Measurements from ENCODE around the gene TNIK. TPM values are rescaled to one million over a fixed set of nuclear protein-coding genes. Genes with fewer than 3 reads are reported as not detected.

TNIK gene
- total RNA-seq, 1 donor from 2014 or later: 39.9 TPM

DNA sequence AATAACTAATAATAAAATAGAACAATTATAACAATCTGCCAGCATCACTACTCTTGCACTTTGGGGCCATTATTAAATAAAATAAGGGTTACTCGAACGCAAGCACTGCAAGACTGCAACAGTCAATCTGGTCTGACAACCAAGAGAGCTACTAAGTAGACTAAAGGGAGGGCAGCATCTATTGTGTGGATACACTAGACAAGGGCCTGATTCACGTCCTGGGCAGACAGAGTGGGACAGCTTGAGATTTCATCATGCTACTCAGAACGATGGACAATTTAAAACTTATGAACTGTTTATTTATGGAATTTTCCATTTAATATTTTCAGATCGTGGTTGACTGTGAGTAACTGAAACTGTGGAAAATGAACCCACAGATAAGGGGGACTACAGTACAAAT lies 39.5 kb downstream of the TNIK start:
- no peak for DNase-seq (ENCODE audit: low spot score)
- Mint-ChIP-seq H3K36me3 (ENCODE audit: low read depth) (peaks cover 29% of the 10 kb centered on the region), H3K27ac (no peak overlapping the region), H3K4me3 (ENCODE audit: low read depth) (no peak overlapping the region), H3K9me3 (no peaks in the 10 kb centered on the region), H3K4me1 (ENCODE audit: low read depth) (peaks cover 8% of the 10 kb centered on the region), H3K27me3 (ENCODE audit: low read depth) (no peaks in the 10 kb centered on the region)
- intact Hi-C loops (cut with micrococcal nuclease): no loop called here

DNA sequence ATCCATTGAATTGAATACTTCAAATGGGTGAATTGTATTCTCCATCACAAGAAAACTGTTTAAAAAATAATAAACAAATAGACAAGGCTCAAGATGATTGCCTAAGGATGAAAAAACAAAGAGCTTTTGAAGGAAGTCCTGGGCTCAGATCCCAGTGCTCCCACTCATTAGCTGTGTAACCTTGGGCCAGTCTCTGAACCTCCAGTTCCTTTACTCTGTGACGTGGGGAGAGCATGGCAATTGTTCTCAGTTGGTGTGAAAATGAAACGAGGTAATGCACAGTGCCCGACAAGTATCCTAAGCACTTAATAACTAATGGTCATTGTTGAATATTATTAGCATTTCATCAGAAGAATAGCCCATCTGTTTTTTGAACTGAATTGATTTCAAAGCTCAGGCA lies 40.7 kb downstream of the TNIK start:
- peaks cover 27% of the 10 kb centered on the region for H3K36me3 Mint-ChIP-seq (ENCODE audit: low read depth)
- no peaks in the 10 kb centered on the region for H3K9me3 Mint-ChIP-seq
- no peak for DNase-seq (ENCODE audit: low spot score)
- H3K27me3 Mint-ChIP-seq (ENCODE audit: low read depth): no peaks in the 10 kb centered on the region
- no peak overlapping the region for H3K4me3 Mint-ChIP-seq (ENCODE audit: low read depth)
- no peak overlapping the region for H3K27ac Mint-ChIP-seq
- intact Hi-C loops (cut with micrococcal nuclease): no loop called here
- H3K4me1 Mint-ChIP-seq (ENCODE audit: low read depth): peaks cover 11% of the 10 kb centered on the region

DNA sequence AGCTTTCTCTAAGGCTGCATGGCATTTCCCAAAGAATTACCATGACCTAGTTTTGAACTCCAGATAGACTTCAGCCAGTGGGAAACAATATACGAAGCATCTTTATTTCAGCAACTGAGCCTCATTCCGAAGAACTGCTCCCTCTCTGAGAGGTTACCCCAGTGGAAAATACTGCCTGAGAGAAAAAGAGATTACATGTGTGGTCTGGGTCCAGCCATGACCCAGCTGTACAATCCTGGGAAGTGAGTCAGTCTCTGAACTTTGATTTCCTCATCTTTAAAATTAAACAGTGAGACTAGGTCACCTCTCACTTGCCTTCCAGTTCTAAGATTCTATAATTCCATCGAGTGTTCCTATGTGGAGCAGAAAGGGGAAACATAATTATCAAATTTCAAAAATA lies 42.4 kb downstream of the TNIK start:
- H3K4me3 Mint-ChIP-seq (ENCODE audit: low read depth): no peak overlapping the region
- H3K9me3 Mint-ChIP-seq: no peaks in the 10 kb centered on the region
- H3K27ac Mint-ChIP-seq: no peak overlapping the region
- H3K27me3 Mint-ChIP-seq (ENCODE audit: low read depth): no peaks in the 10 kb centered on the region
- peaks cover 14% of the 10 kb centered on the region for H3K36me3 Mint-ChIP-seq (ENCODE audit: low read depth)
- H3K4me1 Mint-ChIP-seq (ENCODE audit: low read depth): peaks cover 11% of the 10 kb centered on the region
- intact Hi-C loops (cut with micrococcal nuclease): no loop called here
- DNase-seq (ENCODE audit: low spot score): no peak

DNA sequence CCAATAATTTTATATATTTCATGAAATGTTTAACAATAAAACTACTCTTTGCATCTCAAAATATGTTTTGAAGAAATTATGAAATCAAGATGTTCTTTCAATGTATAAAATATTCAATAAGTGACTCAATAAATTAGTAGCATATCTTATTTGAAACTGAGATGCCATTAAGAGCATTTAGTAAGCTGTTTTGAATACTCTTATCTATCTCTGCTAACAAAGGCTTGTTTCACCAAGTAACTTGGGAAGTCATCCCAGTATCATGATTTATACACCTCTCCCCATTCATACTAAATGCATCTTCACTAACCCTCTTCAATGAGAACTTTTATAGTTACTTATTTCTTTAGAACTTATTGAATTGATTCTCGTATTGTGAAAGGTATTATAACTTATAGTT lies 43.1 kb downstream of the TNIK start:
- peaks cover 11% of the 10 kb centered on the region for H3K4me1 Mint-ChIP-seq (ENCODE audit: low read depth)

DNA sequence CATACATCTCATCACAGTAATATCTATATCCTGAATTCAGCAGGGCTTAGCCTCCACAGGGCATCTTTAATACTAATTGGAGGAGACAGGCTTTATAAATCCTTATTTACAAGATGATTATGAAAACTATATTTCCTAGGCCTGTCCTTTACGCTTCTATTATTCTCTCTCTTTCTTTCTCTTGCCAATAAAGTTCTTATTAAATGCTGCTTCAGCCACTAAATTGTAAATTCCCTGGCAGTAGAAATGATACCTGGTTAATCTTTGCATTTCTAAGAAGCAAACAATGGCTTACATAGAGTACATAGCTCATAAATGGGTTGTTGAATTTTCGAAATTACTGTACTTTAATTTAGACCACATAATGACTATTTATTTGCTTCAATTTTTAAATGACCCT lies 43.5 kb downstream of the TNIK start:
- Mint-ChIP-seq H3K27ac (no peak overlapping the region), H3K4me3 (ENCODE audit: low read depth) (no peak overlapping the region), H3K4me1 (ENCODE audit: low read depth) (peaks cover 13% of the 10 kb centered on the region), H3K9me3 (no peaks in the 10 kb centered on the region), H3K27me3 (ENCODE audit: low read depth) (no peaks in the 10 kb centered on the region), H3K36me3 (ENCODE audit: low read depth) (peaks cover 12% of the 10 kb centered on the region)
- intact Hi-C loops (cut with micrococcal nuclease): no loop called here
- no peak for DNase-seq (ENCODE audit: low spot score)

More for the DNA sequence above, 43.1 kb downstream of the TNIK start:
- Mint-ChIP-seq H3K4me3 (ENCODE audit: low read depth) (no peak overlapping the region), H3K9me3 (no peaks in the 10 kb centered on the region), H3K36me3 (ENCODE audit: low read depth) (peaks cover 12% of the 10 kb centered on the region), H3K27me3 (ENCODE audit: low read depth) (no peaks in the 10 kb centered on the region), H3K27ac (no peak overlapping the region)
- DNase-seq (ENCODE audit: low spot score): no peak
- intact Hi-C loops (cut with micrococcal nuclease): no loop called here

DNA sequence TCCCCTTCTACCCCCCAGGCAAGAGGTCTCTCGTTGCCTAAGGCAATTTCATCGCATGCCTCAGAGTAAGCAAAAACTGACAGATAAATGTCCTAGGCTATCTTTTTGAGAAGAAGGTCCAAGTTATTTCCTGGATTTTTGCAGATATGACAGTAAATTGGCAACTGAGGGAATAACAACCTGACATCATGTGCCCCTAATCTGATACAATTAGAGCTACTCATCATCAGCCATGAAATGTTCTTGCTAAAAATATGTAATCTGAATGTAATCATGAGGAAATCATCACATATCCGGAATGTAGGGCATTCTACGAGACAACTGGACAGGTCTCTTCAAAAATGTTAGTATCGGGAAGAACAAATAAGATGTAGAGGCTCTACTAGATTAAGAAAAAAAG lies 44.1 kb downstream of the TNIK start:
- Mint-ChIP-seq H3K9me3 (no peaks in the 10 kb centered on the region), H3K4me1 (ENCODE audit: low read depth) (peaks cover 12% of the 10 kb centered on the region), H3K27ac (no peak overlapping the region), H3K4me3 (ENCODE audit: low read depth) (no peak overlapping the region), H3K27me3 (ENCODE audit: low read depth) (no peaks in the 10 kb centered on the region), H3K36me3 (ENCODE audit: low read depth) (peaks cover 12% of the 10 kb centered on the region)
- no peak for DNase-seq (ENCODE audit: low spot score)
- intact Hi-C loops (cut with micrococcal nuclease): no loop called here

DNA sequence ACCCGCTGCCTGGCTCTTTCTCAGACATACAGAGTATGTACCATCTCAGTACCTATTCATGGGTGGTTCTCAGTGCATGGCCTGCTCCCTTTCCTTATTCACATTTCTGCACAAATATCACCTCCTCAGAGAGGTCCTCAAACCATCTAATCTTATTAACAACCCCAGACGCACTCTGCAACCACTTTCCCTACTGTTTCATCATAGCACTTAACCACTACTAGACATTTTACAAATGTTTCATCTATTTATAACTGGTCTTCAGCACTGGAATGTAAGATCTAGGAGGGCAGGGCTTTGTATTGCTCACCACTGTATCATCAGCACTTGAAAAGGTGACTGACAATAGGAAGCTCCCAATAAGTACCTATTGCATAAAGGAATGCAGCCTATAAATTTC lies 45.1 kb downstream of the TNIK start:
- no peak for DNase-seq (ENCODE audit: low spot score)
- no peaks in the 10 kb centered on the region for H3K27me3 Mint-ChIP-seq (ENCODE audit: low read depth)
- H3K4me3 Mint-ChIP-seq (ENCODE audit: low read depth): no peak overlapping the region
- no peaks in the 10 kb centered on the region for H3K9me3 Mint-ChIP-seq
- intact Hi-C loops (cut with micrococcal nuclease): no loop called here
- H3K36me3 Mint-ChIP-seq (ENCODE audit: low read depth): peaks cover 7% of the 10 kb centered on the region
- no peak overlapping the region for H3K27ac Mint-ChIP-seq
- peaks cover 14% of the 10 kb centered on the region for H3K4me1 Mint-ChIP-seq (ENCODE audit: low read depth)

DNA sequence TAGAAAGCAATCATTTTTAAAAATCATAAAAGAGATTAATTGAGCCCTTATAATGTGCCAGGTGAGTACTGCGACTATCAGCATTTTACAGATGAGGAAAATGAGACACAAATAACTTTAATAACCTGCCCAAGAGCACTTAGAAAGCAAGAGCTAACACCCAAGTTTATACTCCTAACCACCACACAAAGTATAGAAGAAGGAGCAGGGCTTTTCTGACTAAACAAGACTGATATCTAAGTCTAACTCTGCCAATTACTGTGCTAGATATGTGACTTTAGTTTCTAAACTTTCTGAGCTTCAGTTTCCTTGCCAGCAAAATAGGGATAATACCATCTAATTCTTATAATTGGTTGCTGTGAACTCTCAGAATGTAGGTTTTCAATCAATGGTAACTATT lies 47.7 kb downstream of the TNIK start:
- H3K4me1 Mint-ChIP-seq (ENCODE audit: low read depth): peaks cover 30% of the 10 kb centered on the region

DNA sequence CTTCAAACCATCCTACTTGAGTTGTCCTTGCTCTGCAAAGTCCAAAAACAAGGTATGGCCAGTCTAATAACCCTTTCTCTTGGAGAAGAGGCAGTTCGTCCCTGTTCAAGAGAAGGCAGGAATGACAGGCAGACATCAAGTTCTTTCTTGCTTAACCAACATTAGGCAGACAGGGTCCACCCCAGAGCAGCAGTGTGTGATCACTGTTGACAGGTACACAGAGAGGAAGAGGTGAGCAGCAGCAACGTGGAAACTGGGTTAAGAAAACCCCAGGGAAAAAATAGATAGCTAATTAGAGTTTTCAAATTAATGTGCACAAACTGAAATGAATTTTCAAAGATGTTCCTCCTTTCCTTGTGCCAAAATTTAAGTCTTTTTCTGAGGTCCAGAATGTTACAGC lies 48.2 kb downstream of the TNIK start:
- no peak for DNase-seq (ENCODE audit: low spot score)
- no peaks in the 10 kb centered on the region for H3K27me3 Mint-ChIP-seq (ENCODE audit: low read depth)
- no peak overlapping the region for H3K4me3 Mint-ChIP-seq (ENCODE audit: low read depth)
- no peak overlapping the region for H3K27ac Mint-ChIP-seq
- peaks cover 9% of the 10 kb centered on the region for H3K36me3 Mint-ChIP-seq (ENCODE audit: low read depth)
- peaks cover 32% of the 10 kb centered on the region for H3K4me1 Mint-ChIP-seq (ENCODE audit: low read depth)
- H3K9me3 Mint-ChIP-seq: no peaks in the 10 kb centered on the region
- intact Hi-C loops (cut with micrococcal nuclease): no loop called here

More for the DNA sequence above, 47.7 kb downstream of the TNIK start:
- H3K27ac Mint-ChIP-seq: no peak overlapping the region
- H3K9me3 Mint-ChIP-seq: no peaks in the 10 kb centered on the region
- DNase-seq (ENCODE audit: low spot score): no peak
- H3K27me3 Mint-ChIP-seq (ENCODE audit: low read depth): no peaks in the 10 kb centered on the region
- peaks cover 7% of the 10 kb centered on the region for H3K36me3 Mint-ChIP-seq (ENCODE audit: low read depth)
- intact Hi-C loops (cut with micrococcal nuclease): no loop called here
- no peak overlapping the region for H3K4me3 Mint-ChIP-seq (ENCODE audit: low read depth)

DNA sequence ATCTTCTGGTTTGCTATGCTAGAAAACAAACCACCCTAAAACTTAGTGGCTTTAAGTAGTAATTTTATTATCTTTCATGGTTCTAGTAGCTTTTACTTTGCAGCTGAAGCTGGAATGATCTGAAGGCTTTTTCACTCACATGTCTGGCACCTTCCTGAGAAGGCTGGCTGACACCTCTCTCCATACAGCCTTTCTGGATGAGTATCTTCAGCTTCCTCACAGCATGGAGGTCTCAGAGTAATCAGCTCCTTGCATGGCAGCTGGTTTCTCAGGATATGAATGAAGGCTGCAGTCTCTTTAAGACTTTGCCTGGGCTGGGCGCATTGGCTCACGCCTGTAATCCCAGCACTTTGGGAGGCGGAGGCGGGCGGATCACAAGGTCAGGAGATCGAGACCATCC lies 50.0 kb downstream of the TNIK start:
- Mint-ChIP-seq H3K4me1 (ENCODE audit: low read depth) (peaks cover 40% of the 10 kb centered on the region), H3K9me3 (no peaks in the 10 kb centered on the region)
- intact Hi-C loops (cut with micrococcal nuclease): no loop called here

DNA sequence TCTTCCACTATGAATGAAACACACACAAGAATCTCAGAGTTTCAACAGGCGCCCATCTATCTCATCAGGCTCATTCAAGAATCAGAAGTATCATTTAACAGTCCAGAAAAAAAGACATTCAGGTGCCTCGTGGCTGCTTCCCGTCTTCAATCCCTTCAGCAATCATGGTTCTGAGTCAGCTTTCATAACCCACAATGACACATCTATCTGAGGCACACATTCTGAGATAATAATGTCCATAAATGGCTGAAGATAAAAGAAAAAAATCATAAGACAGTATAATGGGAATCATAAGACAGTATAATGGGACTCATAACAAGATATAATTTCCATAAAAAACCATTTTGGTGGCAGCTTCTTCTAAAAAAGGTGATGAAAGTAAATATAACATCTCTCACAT lies 52.4 kb downstream of the TNIK start:
- Mint-ChIP-seq H3K27ac (peak overlapping the region; percentile 3), H3K4me1 (ENCODE audit: low read depth) (peaks cover 37% of the 10 kb centered on the region)

More for the DNA sequence above, 50.0 kb downstream of the TNIK start:
- Mint-ChIP-seq H3K4me3 (ENCODE audit: low read depth) (no peak overlapping the region), H3K27ac (no peak overlapping the region), H3K36me3 (ENCODE audit: low read depth) (peaks cover 19% of the 10 kb centered on the region), H3K27me3 (ENCODE audit: low read depth) (no peaks in the 10 kb centered on the region)
- DNase-seq (ENCODE audit: low spot score): no peak

DNA sequence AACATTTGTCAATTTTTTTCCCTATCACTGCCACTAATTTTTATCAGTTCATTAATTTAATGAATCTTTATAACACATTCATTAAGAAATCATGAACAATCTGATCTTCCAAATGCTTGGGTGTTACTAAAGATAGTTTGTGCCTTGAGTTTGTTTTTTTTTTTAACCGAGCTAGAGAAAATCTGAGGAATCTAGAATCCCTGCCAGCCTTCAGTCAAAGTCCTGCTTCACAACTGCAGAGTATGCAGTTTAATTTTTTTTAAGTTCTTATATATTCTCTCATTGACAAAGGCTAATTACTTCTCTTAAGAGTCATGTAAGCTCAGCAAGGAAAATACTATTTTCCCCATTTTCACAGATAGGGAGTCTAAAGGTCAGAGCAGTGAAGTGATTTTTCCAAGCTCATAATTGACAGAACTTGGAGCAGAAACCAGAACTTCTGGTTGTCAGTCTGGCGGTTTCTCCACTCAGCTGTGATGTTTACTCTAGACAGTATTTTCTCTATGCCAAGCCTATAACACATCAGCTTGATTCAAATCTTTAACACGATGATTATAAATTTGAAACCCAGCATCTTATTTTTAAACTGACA lies 55.7 kb downstream of the TNIK start:
- Mint-ChIP-seq H3K4me3 (ENCODE audit: low read depth) (no peak overlapping the region), H3K27me3 (ENCODE audit: low read depth) (no peaks in the 10 kb centered on the region), H3K4me1 (ENCODE audit: low read depth) (peaks cover 29% of the 10 kb centered on the region), H3K36me3 (ENCODE audit: low read depth) (peaks cover 36% of the 10 kb centered on the region), H3K27ac (no peak overlapping the region), H3K9me3 (no peaks in the 10 kb centered on the region)
- intact Hi-C loops (cut with micrococcal nuclease): no loop called here
- no peak for DNase-seq (ENCODE audit: low spot score)

More for the DNA sequence above, 52.4 kb downstream of the TNIK start:
- no peak overlapping the region for H3K4me3 Mint-ChIP-seq (ENCODE audit: low read depth)
- H3K9me3 Mint-ChIP-seq: no peaks in the 10 kb centered on the region
- intact Hi-C loops (cut with micrococcal nuclease): loop anchor here (2.0 kb wide), 1 partner anchor 49 kb away; no protein-coding TSS in a partner anchor
- H3K36me3 Mint-ChIP-seq (ENCODE audit: low read depth): peaks cover 27% of the 10 kb centered on the region
- DNase-seq (ENCODE audit: low spot score): no peak
- H3K27me3 Mint-ChIP-seq (ENCODE audit: low read depth): no peaks in the 10 kb centered on the region

DNA sequence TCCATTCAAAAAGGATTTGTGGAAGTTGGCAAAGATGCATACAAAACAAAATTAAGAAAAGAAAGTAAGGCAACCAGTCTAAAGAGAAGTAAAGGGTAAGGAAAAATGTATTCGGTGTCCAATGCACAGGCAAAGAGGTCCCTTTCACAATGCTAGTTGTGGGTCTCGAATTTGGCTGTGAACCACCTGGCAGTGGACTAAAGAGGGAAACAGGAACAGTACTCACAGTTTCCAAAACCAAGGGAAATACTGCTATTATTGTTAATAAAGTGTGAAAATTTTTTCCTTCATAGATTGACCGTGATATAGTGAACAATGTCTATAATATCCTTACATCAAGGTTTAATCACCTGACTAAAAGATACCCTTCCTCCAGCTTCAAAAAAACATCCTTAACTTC lies 57.9 kb downstream of the TNIK start:
- Mint-ChIP-seq H3K27ac (no peak overlapping the region), H3K4me1 (ENCODE audit: low read depth) (peaks cover 14% of the 10 kb centered on the region), H3K9me3 (no peaks in the 10 kb centered on the region), H3K36me3 (ENCODE audit: low read depth) (peaks cover 35% of the 10 kb centered on the region), H3K4me3 (ENCODE audit: low read depth) (no peak overlapping the region), H3K27me3 (ENCODE audit: low read depth) (no peaks in the 10 kb centered on the region)
- intact Hi-C loops (cut with micrococcal nuclease): no loop called here
- DNase-seq (ENCODE audit: low spot score): no peak

DNA sequence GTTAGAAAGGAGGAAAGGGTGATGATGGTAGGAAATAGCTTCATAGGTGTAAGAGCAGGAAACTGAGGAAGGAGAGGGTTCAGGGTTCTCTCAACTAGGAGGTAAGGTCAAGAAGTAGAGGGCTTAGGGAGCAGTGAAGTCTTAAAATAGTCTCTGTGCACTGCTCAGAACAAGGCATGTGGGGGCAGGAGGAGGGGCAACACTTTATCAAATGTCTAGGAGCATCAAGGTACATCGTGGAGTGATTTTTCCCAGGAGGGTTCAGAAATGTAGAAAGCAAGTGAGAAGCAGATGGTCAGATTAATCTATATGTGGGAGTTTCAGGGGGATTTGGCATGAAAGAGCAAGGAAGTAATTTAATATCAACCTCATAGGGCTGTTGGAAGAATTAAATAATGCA lies 58.8 kb downstream of the TNIK start:
- H3K4me1 Mint-ChIP-seq (ENCODE audit: low read depth): peaks cover 10% of the 10 kb centered on the region
- H3K9me3 Mint-ChIP-seq: no peaks in the 10 kb centered on the region
- H3K36me3 Mint-ChIP-seq (ENCODE audit: low read depth): peaks cover 30% of the 10 kb centered on the region
- intact Hi-C loops (cut with micrococcal nuclease): no loop called here
- no peaks in the 10 kb centered on the region for H3K27me3 Mint-ChIP-seq (ENCODE audit: low read depth)
- H3K27ac Mint-ChIP-seq: no peak overlapping the region
- DNase-seq (ENCODE audit: low spot score): no peak
- H3K4me3 Mint-ChIP-seq (ENCODE audit: low read depth): no peak overlapping the region
